ENCODE results near the gene GSC2.

GSC2 gene

DNA sequence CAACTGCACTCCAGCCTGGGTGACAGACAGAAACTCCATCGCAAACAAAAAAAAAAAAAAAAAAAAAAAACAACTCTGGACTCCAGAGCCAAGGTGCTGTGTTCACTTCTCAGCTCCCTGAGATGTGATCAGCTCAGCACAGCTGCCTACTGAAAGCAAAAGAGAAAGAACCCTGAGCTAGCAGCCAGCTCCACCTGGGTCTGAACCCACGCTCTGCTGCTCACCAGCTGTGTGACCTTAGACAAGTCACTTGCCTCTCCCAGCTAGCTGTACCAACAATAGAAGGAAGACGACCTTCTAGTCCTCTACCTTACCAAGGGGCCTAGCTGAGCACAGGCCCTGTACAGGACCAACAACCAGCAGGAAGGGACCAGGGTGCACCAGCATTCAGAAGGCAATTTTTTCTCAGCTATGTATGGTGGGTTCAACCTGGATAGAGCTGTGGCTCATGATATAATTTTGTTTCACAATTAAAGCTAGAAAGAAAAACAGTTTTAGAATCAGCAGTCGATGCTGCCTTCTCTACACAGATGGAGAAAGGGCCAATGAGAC, 31.7 kb downstream of the GSC2 start:
- TF ChIP-seq ZNF274 (IDR thresholded peaks at IDR 0.05; ENCODE audit: low read depth, low read length) = no peak
- no peak overlapping the region for H3K4me3 ChIP-seq (ENCODE audit: low read length)

DNA sequence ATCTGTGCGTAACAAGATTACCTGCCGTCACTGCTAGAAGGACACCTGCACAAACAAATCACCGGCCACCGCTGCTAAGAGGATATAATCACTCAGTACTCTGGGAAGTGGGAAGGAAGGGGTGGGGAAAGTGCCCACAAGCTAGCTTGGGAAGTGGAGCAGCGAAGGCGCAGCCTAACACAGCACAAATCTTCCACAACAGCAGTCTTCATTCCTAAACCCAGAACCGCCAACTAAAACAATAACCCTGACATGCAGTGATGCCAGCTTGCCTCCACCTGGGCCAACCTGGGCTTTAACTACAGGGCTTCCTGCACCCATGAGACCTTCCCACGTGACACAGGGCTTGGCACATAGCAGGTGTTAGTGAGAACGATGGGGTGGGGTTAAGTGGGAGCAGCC, 33.0 kb downstream of the GSC2 start:
- TF ChIP-seq ZNF274 (IDR thresholded peaks at IDR 0.05; ENCODE audit: low read depth, low read length) = no peak
- H3K4me3 ChIP-seq (ENCODE audit: low read length) = no peak overlapping the region

GRCh38 chr22:19115628-19116027, 34.5 kb downstream of the GSC2 start:
- H3K4me3 ChIP-seq (ENCODE audit: low read length) = no peak overlapping the region
- TF ChIP-seq ZNF274 (IDR thresholded peaks at IDR 0.05; ENCODE audit: low read depth, low read length) = no peak

GRCh38 chr22:19114984-19115552, 35.0 kb downstream of the GSC2 start:
- no peak for TF ChIP-seq ZNF274 (IDR thresholded peaks at IDR 0.05; ENCODE audit: low read depth, low read length)
- no peak overlapping the region for H3K4me3 ChIP-seq (ENCODE audit: low read length)

GRCh38 chr22:19113429-19113828, 36.7 kb downstream of the GSC2 start:
- TF ChIP-seq ZNF274 (IDR thresholded peaks at IDR 0.05; ENCODE audit: low read depth, low read length) = no peak
- no peak overlapping the region for H3K4me3 ChIP-seq (ENCODE audit: low read length)

DNA sequence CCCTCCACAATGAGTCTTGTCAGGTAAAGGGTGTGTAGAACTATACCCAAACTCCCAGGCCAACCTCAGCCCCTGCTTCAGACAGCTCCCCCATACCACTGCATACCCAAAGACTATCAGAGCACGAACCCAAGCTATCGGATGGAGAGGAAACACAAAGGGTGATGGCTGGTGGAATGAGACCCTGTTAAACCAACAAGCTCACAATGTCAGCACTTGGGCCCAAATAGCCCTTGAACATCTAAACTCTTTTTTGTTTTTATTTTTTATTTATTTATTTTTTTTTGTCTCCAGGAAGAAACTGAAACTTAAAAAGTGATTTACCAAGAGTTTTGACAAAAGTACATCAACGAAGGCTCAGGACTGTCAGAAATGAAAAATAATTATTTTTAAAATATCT, 38.5 kb downstream of the GSC2 start:
- no peak overlapping the region for H3K4me3 ChIP-seq (ENCODE audit: low read length)
- TF ChIP-seq ZNF274 (IDR thresholded peaks at IDR 0.05; ENCODE audit: low read depth, low read length) = no peak

GRCh38 chr22:19111140-19111539, 39.0 kb downstream of the GSC2 start:
- TF ChIP-seq ZNF274 (IDR thresholded peaks at IDR 0.05; ENCODE audit: low read depth, low read length) = no peak
- no peak overlapping the region for H3K4me3 ChIP-seq (ENCODE audit: low read length)

- H3K4me3 ChIP-seq (ENCODE audit: low read length) = no peak overlapping the region
- no peak for TF ChIP-seq ZNF274 (IDR thresholded peaks at IDR 0.05; ENCODE audit: low read depth, low read length)
These were observed 39.4 kb downstream of the GSC2 start for GRCh38 chr22:19110646-19111045.

- no peak for TF ChIP-seq ZNF274 (IDR thresholded peaks at IDR 0.05; ENCODE audit: low read depth, low read length)
- no peak overlapping the region; the same call in 1 of the 2 replicates for H3K4me3 ChIP-seq (ENCODE audit: low read length)
These were observed 40.0 kb downstream of the GSC2 start for GRCh38 chr22:19110064-19110458.

DNA sequence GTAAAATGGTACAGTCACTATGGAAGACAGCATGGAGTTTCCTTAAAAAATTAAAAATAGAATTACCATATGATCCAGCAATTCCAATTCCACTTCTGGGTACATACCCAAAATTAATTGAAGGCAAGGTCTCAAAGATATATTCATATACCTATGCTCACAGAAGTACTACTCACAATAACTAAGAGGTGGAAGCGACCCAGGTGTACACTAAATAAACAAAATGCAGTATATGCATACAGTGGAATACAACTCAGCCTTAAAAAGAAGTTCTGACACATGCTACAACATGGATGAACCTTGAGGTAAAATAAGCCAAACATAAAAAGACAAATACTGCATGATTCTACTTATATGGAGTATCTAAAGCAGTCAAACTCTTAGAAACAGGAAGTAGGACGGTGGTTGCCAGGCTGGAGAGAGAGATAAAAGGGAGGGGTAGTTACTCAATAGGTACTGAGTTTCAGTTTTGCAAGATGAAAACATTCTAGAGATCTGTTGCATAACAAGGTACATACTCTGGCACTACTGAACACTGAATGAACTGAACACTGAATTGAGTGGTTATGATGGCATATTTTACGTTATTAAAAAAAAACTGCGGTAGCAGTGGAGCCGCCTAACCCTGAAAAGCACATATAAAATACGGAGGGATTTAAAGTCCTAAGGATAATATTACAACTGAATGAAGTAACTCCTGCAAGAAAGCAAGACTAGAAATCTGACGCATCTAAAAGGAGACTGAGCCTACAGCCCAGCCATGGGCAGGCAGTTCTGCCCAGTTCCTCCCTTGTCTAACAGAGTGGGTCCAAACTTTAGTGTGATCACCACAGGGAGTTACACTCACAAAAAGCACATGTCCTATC, 40.7 kb downstream of the GSC2 start:
- H3K4me3 ChIP-seq (ENCODE audit: low read length) = peak overlapping the region; percentile 20; the same call in 1 of the 2 replicates
- TF ChIP-seq ZNF274 (IDR thresholded peaks at IDR 0.05; ENCODE audit: low read depth, low read length) = no peak

DNA sequence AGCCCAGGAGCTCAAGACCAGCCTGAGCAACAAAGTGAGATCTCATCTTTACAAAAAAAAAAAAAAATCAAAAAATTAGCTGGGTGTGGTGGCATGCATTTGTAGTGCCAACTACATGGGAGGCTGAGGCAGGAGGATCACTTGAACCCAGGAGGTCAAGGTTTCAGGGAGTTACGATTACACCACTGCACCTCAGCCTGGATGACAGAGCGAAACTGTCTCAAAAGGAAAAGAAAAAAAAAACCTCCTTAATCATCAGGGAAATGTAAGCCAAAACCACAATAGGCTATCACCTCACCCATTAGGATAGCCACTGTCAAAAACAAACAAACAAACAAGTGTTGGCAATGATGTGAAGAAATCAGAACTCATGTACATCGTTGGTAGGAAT, 41.3 kb downstream of the GSC2 start:
- no peak overlapping the region for H3K4me3 ChIP-seq (ENCODE audit: low read length)
- TF ChIP-seq ZNF274 (IDR thresholded peaks at IDR 0.05; ENCODE audit: low read depth, low read length) = no peak

- no peak overlapping the region for H3K4me3 ChIP-seq (ENCODE audit: low read length)
- no peak for TF ChIP-seq ZNF274 (IDR thresholded peaks at IDR 0.05; ENCODE audit: low read depth, low read length)
These were observed 42.4 kb downstream of the GSC2 start for GRCh38 chr22:19107730-19108074.

- H3K4me3 ChIP-seq (ENCODE audit: low read length) = no peak overlapping the region
- TF ChIP-seq ZNF274 (IDR thresholded peaks at IDR 0.05; ENCODE audit: low read depth, low read length) = no peak
These were observed 43.0 kb downstream of the GSC2 start for GRCh38 chr22:19106886-19107729.

All from GM08714 (cell line).